Lower lobe of right lung (tissue), 2 donors: ENCODE data around the gene MAPKAPK2. TPM values are rescaled to one million over a fixed set of nuclear protein-coding genes. Genes with fewer than 3 reads are reported as not detected.

ENCODE experiments used
- ATAC-seq, 2 donors: fragments of 200-7000 bp; cut with Tn5 transposase; one replicate each; pipeline ENCODE4 v1.9.1; 2020 to 2022; ENCODE audit warnings: mild to moderate bottlenecking in 2 of 2, moderate library complexity in 2 of 2
- DNase-seq: peaks from one replicate; pipeline ENCODE4 v3.0.0-alpha.2; 2020
- H3K27ac ChIP-seq: fragments of 200-600 bp; one replicate; pipeline ENCODE4 v1.8.0; 2022
- H3K27me3 ChIP-seq: fragments of 200-600 bp; one replicate; pipeline ENCODE4 v1.8.0; 2022; ENCODE audit warnings: low read depth
- H3K36me3 ChIP-seq: fragments of 200-600 bp; one replicate; pipeline ENCODE4 v1.8.0; 2022; ENCODE audit warnings: mild to moderate bottlenecking
- H3K4me1 ChIP-seq: fragments of 200-600 bp; one replicate; pipeline ENCODE4 v1.8.0; 2022
- H3K4me3 ChIP-seq: fragments of 200-600 bp; one replicate; pipeline ENCODE4 v1.8.0; 2022; ENCODE audit warnings: mild to moderate bottlenecking
- H3K9me3 ChIP-seq: fragments of 200-600 bp; one replicate; pipeline ENCODE4 v1.8.0; 2022
- CTCF ChIP-seq: fragments of 200-600 bp; IDR thresholded peaks from one replicate; pipeline ENCODE4 v1.8.0; 2022; ENCODE audit warnings: antibody characterized with exemption, mild to moderate bottlenecking
- intact Hi-C: fragments of 100-400 bp; cut with DNase I; formaldehyde crosslinking; loops from one replicate; pipeline ENCODE4 v1.11.0; 2022
- total RNA-seq: library from RNA; stranded (reverse); fragmentation: NEBNext Ultra II Directional; extraction: Animal tissue kit (Norgen Biotek cat#: 25700); gene quantifications from one replicate; pipeline ENCODE4 v1.2.1, GENCODE V29; 2021
- donor health status: DM: no; HTN: yes; CAD: no; lungs with severe emphysema.

MAPKAPK2 gene
- total RNA-seq, 1 donor from 2014 or later, result 87.0 TPM

- intact Hi-C loops, result no loop called here
- no peak for DNase-seq
Observed at GRCh38 chr1:206725109-206725963, 40.6 kb downstream of the MAPKAPK2 start.

GRCh38 chr1:206727981-206728696 lies 43.4 kb downstream of the MAPKAPK2 start:
- ATAC-seq (no peak), DNase-seq (no peak)
- Histone ChIP-seq H3K9me3 (no peaks in the 10 kb centered on the region), H3K36me3 (peaks cover 46% of the 10 kb centered on the region), H3K27ac (no peak overlapping the region), H3K4me3 (no peak overlapping the region), H3K27me3 (no peaks in the 10 kb centered on the region), H3K4me1 (peaks cover 38% of the 10 kb centered on the region)
- no peak for TF ChIP-seq CTCF
- intact Hi-C loops, result no loop called here

More at GRCh38 chr1:206725109-206725963, 40.6 kb downstream of the MAPKAPK2 start:
- Histone ChIP-seq H3K9me3 (no peaks in the 10 kb centered on the region), H3K36me3 (peaks cover 18% of the 10 kb centered on the region), H3K27me3 (no peaks in the 10 kb centered on the region), H3K4me1 (peaks cover 56% of the 10 kb centered on the region), H3K4me3 (no peak overlapping the region), H3K27ac (no peak overlapping the region)
- ATAC-seq, result peak; percentile 24 to 31
- TF ChIP-seq CTCF, result peak; percentile 64

GRCh38 chr1:206728697-206728987 lies 43.9 kb downstream of the MAPKAPK2 start:
- DNase-seq (no peak), ATAC-seq (no peak)
- intact Hi-C loops, result no loop called here
- Histone ChIP-seq H3K36me3 (peaks cover 51% of the 10 kb centered on the region), H3K4me3 (no peak overlapping the region), H3K27me3 (no peaks in the 10 kb centered on the region), H3K27ac (no peak overlapping the region), H3K9me3 (no peaks in the 10 kb centered on the region), H3K4me1 (peaks cover 33% of the 10 kb centered on the region)
- no peak for TF ChIP-seq CTCF

- ATAC-seq, result no peak
- peaks cover 55% of the 10 kb centered on the region for H3K36me3 ChIP-seq
- no peak for DNase-seq
Observed at GRCh38 chr1:206729050-206729449, 44.3 kb downstream of the MAPKAPK2 start.

GRCh38 chr1:206729507-206729906 lies 44.8 kb downstream of the MAPKAPK2 start:
- H3K36me3 ChIP-seq, result peaks cover 60% of the 10 kb centered on the region
- intact Hi-C loops, result no loop called here

More at GRCh38 chr1:206729050-206729449, 44.3 kb downstream of the MAPKAPK2 start:
- Histone ChIP-seq H3K27me3 (no peaks in the 10 kb centered on the region), H3K4me3 (no peak overlapping the region), H3K9me3 (no peaks in the 10 kb centered on the region), H3K4me1 (peaks cover 29% of the 10 kb centered on the region), H3K27ac (no peak overlapping the region)
- intact Hi-C loops, result no loop called here
- TF ChIP-seq CTCF, result no peak

More at GRCh38 chr1:206729507-206729906, 44.8 kb downstream of the MAPKAPK2 start:
- no peak for TF ChIP-seq CTCF
- DNase-seq (no peak), ATAC-seq (no peak)
- Histone ChIP-seq H3K27ac (no peak overlapping the region), H3K4me1 (peaks cover 25% of the 10 kb centered on the region), H3K4me3 (no peak overlapping the region), H3K27me3 (no peaks in the 10 kb centered on the region), H3K9me3 (no peaks in the 10 kb centered on the region)
